Epidermal melanocyte (primary cell): ENCODE results near the gene PTPRG.
"Not testable (repeated sequence)": the region's sequence is repeated elsewhere in the genome, so short reads cannot be mapped to it uniquely, and the experiment has no call there.

Experiments
- DNase-seq: peaks from one replicate; pipeline ENCODE4 v3.0.0; 2011; ENCODE audit warnings: low spot score; ENCODE audit not compliant: insufficient read length

PTPRG gene

GRCh38 chr3:61682671-61683548, 121.5 kb downstream of the PTPRG start:
- no peak for DNase-seq

GRCh38 chr3:61683549-61684236, 122.3 kb downstream of the PTPRG start:
- no peak for DNase-seq

GRCh38 chr3:61684386-61684785, 123.0 kb downstream of the PTPRG start:
- no peak for DNase-seq

GRCh38 chr3:61685755-61686154, 124.4 kb downstream of the PTPRG start:
- DNase-seq: no peak

- no peak for DNase-seq
Measured at GRCh38 chr3:61686228-61686648, 124.9 kb downstream of the PTPRG start.

- DNase-seq: no peak
Measured at GRCh38 chr3:61687206-61687605, 125.8 kb downstream of the PTPRG start.

- no peak for DNase-seq
Measured at GRCh38 chr3:61687663-61688306, 126.4 kb downstream of the PTPRG start.

- DNase-seq: no peak
Measured at GRCh38 chr3:61688307-61688984, 127.1 kb downstream of the PTPRG start.

GRCh38 chr3:61690016-61690415, 128.6 kb downstream of the PTPRG start:
- DNase-seq: no peak

GRCh38 chr3:61691466-61691865, 130.1 kb downstream of the PTPRG start:
- DNase-seq: no peak

GRCh38 chr3:61697301-61697700, 135.9 kb downstream of the PTPRG start:
- DNase-seq: no peak

GRCh38 chr3:61698278-61699072, 137.1 kb downstream of the PTPRG start:
- DNase-seq: not testable (repeated sequence)

- DNase-seq: no peak
Measured at GRCh38 chr3:61699622-61700021, 138.3 kb downstream of the PTPRG start.

- no peak for DNase-seq
Measured at GRCh38 chr3:61701011-61701410, 139.6 kb downstream of the PTPRG start.

- DNase-seq: no peak
Measured at GRCh38 chr3:61702453-61702852, 141.1 kb downstream of the PTPRG start.

- no peak for DNase-seq
Measured at GRCh38 chr3:61704807-61705206, 143.4 kb downstream of the PTPRG start.

GRCh38 chr3:61707492-61707891, 146.1 kb downstream of the PTPRG start:
- DNase-seq: no peak

GRCh38 chr3:61710920-61711319, 149.5 kb downstream of the PTPRG start:
- DNase-seq: not testable (repeated sequence)

GRCh38 chr3:61714225-61714624, 152.9 kb downstream of the PTPRG start:
- DNase-seq: no peak

GRCh38 chr3:61715886-61716527, 154.6 kb downstream of the PTPRG start:
- DNase-seq: no peak
